Measurements from ENCODE around the gene UBE2Q2. TPM values are rescaled to one million over a fixed set of nuclear protein-coding genes. Genes with fewer than 3 reads are reported as not detected.

UBE2Q2 gene
- total RNA-seq, 1 donor from 2014 or later, result 33.6 TPM

DNA sequence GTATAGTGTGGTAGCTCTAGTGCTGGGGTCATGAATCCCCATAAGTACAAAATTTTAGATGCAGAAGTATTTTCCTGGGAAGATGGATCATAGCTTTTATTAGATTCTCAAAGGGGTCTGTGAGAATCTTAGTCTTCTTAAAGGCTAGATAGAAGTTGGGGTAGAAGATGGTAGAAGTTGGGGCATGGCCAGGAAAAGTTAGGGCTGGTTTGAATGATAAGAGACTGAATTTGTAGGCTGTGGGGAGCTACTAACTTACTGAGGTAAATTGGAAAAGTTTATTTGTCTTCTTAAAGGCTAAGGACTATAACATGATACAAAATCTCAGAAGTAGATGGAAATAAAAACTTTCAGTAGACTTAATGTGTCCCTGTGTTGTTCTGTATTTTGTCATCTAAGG, 1.6 kb upstream of the UBE2Q2 start:
- peaks cover 18% of the 10 kb centered on the region for H3K4me1 Mint-ChIP-seq (ENCODE audit: low read depth, unreplicated experiment)
- H3K9me3 Mint-ChIP-seq (ENCODE audit: unreplicated experiment), result peaks cover 10% of the 10 kb centered on the region
- H3K36me3 Mint-ChIP-seq (ENCODE audit: unreplicated experiment), result no peaks in the 10 kb centered on the region
- H3K27ac Mint-ChIP-seq (ENCODE audit: unreplicated experiment), result no peak overlapping the region
- TF ChIP-seq, protein P1, sequence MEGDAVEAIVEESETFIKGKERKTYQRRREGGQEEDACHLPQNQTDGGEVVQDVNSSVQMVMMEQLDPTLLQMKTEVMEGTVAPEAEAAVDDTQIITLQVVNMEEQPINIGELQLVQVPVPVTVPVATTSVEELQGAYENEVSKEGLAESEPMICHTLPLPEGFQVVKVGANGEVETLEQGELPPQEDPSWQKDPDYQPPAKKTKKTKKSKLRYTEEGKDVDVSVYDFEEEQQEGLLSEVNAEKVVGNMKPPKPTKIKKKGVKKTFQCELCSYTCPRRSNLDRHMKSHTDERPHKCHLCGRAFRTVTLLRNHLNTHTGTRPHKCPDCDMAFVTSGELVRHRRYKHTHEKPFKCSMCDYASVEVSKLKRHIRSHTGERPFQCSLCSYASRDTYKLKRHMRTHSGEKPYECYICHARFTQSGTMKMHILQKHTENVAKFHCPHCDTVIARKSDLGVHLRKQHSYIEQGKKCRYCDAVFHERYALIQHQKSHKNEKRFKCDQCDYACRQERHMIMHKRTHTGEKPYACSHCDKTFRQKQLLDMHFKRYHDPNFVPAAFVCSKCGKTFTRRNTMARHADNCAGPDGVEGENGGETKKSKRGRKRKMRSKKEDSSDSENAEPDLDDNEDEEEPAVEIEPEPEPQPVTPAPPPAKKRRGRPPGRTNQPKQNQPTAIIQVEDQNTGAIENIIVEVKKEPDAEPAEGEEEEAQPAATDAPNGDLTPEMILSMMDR (IDR thresholded peaks at IDR 0.05; ENCODE audit: partially characterized antibody, unreplicated experiment), result no peak
- H3K27me3 Mint-ChIP-seq (ENCODE audit: unreplicated experiment), result peaks cover 11% of the 10 kb centered on the region
- no peak for DNase-seq
- peak overlapping the region; percentile 16 for H3K4me3 Mint-ChIP-seq (ENCODE audit: unreplicated experiment)

DNA sequence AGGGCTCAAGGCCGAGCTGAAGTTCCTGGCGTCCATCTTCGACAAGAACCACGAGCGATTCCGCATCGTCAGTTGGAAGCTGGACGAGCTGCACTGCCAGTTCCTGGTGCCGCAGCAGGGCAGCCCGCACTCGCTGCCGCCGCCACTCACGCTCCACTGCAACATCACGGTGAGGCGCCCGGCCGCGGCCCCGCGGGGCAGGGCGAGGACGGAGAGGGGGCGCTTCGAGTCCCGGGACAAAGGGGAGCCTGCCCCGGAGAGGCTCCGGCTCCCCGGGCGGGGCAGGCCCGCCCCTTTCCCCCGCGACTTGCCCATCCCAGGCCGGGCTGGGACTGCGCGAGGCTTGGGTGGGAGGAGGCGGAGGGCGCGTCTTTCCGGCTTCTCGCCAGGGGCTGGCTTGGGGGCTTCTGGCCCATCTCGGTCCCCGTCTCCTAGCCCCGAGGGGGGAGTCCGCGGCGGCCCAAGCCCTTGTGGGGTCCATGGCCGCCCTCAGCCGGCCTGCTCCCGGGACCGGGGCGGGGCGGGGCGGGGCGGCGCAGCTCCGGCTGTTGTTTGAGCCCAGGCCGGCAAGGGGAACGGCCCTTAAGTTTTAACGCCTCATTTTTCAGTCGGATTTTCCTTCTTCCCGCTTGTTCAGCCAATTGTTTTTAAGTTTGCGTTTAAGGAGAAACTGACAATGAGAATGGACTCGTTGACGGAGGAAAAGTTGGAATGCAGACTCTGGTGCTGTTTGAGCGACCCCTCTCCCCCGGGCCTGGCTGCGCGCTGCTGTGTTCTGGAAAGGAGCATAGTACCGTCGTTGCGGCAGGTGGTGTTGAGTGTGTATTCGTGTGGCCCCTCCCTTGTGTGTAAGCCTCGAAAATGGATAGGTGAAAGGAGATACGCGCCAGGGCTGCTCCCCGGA, 683 bp downstream of the UBE2Q2 start:
- peak; percentile 71 for DNase-seq
- H3K27ac Mint-ChIP-seq (ENCODE audit: unreplicated experiment), result peak overlapping the region; percentile 94
- peaks cover 11% of the 10 kb centered on the region for H3K27me3 Mint-ChIP-seq (ENCODE audit: unreplicated experiment)
- peak overlapping the region; percentile 100 for H3K4me3 Mint-ChIP-seq (ENCODE audit: unreplicated experiment)
- H3K9me3 Mint-ChIP-seq (ENCODE audit: unreplicated experiment), result peaks cover 10% of the 10 kb centered on the region
- H3K4me1 Mint-ChIP-seq (ENCODE audit: low read depth, unreplicated experiment), result peaks cover 36% of the 10 kb centered on the region
- TF ChIP-seq, protein P1 (IDR thresholded peaks at IDR 0.05; ENCODE audit: partially characterized antibody, unreplicated experiment), result no peak
- H3K36me3 Mint-ChIP-seq (ENCODE audit: unreplicated experiment), result no peaks in the 10 kb centered on the region

DNA sequence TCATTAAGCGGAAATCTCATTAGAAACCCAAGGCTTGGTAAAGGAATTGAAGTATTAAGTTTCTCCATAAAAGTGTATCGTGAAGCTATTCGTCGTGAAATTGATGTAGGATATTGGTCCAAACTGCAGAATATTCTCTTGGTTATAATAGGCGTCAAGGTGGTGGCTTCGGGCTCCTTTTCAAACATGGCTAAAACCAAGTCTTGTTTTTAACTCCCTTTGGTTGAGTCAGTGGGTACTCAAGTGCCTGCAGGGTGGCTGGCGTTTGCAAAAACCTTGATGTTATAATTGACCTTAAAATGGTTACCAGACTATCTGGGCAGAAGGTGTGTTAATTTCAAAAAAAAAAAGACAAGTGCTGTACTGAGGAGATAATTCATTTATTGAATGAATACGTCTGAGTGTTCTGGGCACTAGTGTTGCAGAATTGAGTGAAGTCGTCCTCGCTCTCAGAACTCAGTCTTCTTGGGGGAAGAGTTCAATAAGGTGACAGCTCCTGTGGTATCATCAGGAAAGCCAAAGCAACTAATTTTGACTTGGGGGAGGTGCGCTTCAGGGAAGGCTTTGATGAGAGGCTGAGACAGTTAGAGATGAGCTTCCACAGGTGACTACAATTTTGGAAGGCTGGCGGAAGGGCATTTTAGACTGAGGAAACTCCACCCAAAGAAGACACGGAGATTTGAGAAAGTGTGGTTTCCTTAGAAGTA, 1.5 kb downstream of the UBE2Q2 start:
- no peak for DNase-seq
- H3K36me3 Mint-ChIP-seq (ENCODE audit: unreplicated experiment), result no peaks in the 10 kb centered on the region
- peaks cover 11% of the 10 kb centered on the region for H3K27me3 Mint-ChIP-seq (ENCODE audit: unreplicated experiment)
- peaks cover 10% of the 10 kb centered on the region for H3K9me3 Mint-ChIP-seq (ENCODE audit: unreplicated experiment)
- peak overlapping the region; percentile 94 for H3K27ac Mint-ChIP-seq (ENCODE audit: unreplicated experiment)
- H3K4me3 Mint-ChIP-seq (ENCODE audit: unreplicated experiment), result peak overlapping the region; percentile 100
- TF ChIP-seq, protein P1 (IDR thresholded peaks at IDR 0.05; ENCODE audit: partially characterized antibody, unreplicated experiment), result no peak
- H3K4me1 Mint-ChIP-seq (ENCODE audit: low read depth, unreplicated experiment), result peaks cover 41% of the 10 kb centered on the region

DNA sequence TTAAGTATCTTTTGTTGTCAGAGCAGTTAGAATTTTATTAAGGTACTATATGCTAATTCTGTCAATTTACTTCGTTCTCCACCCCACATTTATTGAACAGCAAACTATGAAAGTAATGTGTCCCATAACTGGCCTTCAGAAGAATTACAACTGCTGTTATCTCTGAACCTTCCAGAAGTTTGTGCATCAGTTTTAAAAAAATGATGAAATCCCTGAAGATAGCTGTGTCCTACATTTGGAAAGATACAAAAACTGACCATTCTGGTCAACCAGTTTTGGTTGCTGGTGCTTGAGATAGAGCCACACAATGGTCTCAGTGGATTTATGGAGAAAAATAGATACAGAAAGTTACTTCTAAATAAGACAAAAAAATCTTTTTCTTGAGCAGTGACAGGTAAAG, 5.9 kb downstream of the UBE2Q2 start:
- Mint-ChIP-seq H3K27ac (ENCODE audit: unreplicated experiment) (no peak overlapping the region), H3K9me3 (ENCODE audit: unreplicated experiment) (peaks cover 3% of the 10 kb centered on the region), H3K4me3 (ENCODE audit: unreplicated experiment) (no peak overlapping the region), H3K36me3 (ENCODE audit: unreplicated experiment) (no peaks in the 10 kb centered on the region), H3K4me1 (ENCODE audit: low read depth, unreplicated experiment) (peaks cover 61% of the 10 kb centered on the region), H3K27me3 (ENCODE audit: unreplicated experiment) (peaks cover 3% of the 10 kb centered on the region)
- DNase-seq, result no peak
- TF ChIP-seq, protein P1 (IDR thresholded peaks at IDR 0.05; ENCODE audit: partially characterized antibody, unreplicated experiment), result no peak

Data from glutamatergic neuron (in vitro differentiated cells).